ENCODE results near the gene RSU1. TPM values are rescaled to one million over a fixed set of nuclear protein-coding genes. Genes with fewer than 3 reads are reported as not detected.

The RSU1 gene
- total and polyA plus RNA-seq, 7 donors: 46.2 to 94.7 (median 62.4) TPM

DNA sequence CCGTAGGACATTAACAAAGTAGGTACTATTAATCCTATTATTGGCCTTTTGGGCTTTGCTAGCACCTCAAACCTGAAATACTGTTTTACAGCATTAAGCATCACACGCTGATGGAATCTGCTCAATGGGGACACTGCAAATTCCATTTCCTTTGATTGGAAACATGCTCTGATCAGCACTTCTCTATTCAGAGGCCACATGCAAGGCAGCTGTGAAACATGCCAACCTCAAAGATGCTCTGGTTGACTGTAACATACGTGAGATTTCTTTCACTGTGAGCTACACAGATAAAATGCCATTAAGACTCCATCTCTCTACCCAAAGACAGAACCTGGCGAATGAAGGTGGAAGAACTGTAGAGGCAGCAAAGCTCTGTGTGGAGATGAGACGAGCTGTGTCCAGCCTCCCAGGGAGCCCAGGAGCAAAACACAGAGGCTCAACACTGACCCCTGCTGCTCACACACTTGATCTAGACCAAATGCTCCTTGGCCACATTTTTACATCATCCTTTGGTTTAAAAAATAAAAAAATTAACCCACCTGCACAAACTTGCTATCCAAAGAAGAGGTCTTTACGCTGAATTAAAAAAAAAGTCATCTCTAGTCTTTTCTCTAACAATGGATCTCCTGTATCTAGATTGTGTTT, 8.0 kb downstream of the RSU1 start:
- no peaks in the 10 kb centered on the region for H3K36me3 ChIP-seq
- DNase-seq: no peak
- no peaks in the 10 kb centered on the region for H3K27me3 ChIP-seq
- no peaks in the 10 kb centered on the region for H3K9me3 ChIP-seq
- intact Hi-C loops (cut with DNase I): no loop called here
- peaks cover 0 to 4% (median 0%) of the 10 kb centered on the region in 4 donors for H3K4me1 ChIP-seq
- no peak overlapping the region for H3K4me3 ChIP-seq
- 78 to 91% methylated on average over 6 of the region's 6 CpGs for WGBS, 2 donors
- H3K27ac ChIP-seq: no peak overlapping the region
- TF ChIP-seq, protein P1, sequence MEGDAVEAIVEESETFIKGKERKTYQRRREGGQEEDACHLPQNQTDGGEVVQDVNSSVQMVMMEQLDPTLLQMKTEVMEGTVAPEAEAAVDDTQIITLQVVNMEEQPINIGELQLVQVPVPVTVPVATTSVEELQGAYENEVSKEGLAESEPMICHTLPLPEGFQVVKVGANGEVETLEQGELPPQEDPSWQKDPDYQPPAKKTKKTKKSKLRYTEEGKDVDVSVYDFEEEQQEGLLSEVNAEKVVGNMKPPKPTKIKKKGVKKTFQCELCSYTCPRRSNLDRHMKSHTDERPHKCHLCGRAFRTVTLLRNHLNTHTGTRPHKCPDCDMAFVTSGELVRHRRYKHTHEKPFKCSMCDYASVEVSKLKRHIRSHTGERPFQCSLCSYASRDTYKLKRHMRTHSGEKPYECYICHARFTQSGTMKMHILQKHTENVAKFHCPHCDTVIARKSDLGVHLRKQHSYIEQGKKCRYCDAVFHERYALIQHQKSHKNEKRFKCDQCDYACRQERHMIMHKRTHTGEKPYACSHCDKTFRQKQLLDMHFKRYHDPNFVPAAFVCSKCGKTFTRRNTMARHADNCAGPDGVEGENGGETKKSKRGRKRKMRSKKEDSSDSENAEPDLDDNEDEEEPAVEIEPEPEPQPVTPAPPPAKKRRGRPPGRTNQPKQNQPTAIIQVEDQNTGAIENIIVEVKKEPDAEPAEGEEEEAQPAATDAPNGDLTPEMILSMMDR (IDR thresholded peaks at IDR 0.05): no peak
- TF ChIP-seq EP300 (IDR thresholded peaks at IDR 0.05): no peak
- TF ChIP-seq POLR2AphosphoS5 (IDR thresholded peaks at IDR 0.05): no peak
- TF ChIP-seq POLR2A (IDR thresholded peaks at IDR 0.05): no peak

DNA sequence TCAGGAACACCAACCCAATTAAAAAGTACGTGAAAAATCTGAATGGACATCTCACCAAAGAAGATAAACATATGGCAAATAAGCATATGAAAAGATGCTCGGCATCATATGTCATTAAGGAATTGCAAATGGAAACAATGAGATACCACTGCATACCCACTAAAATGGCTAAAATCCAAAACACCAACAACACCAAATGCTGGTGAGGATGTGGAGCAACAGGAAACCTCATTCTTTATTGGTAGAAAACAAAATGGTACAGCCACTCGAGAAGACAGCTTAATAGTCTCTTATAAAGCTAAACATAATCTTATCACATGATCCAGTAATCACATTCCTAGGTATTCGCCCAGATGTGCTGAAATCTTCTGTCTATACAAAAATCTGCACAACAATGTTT, 13.1 kb downstream of the RSU1 start:
- TF ChIP-seq POLR2A (IDR thresholded peaks at IDR 0.05): no peak
- TF ChIP-seq EP300 (IDR thresholded peaks at IDR 0.05): no peak
- TF ChIP-seq, protein P1 (IDR thresholded peaks at IDR 0.05): no peak
- TF ChIP-seq POLR2AphosphoS5 (IDR thresholded peaks at IDR 0.05): no peak
- intact Hi-C loops (cut with DNase I): no loop called here
- no peak overlapping the region for H3K27ac ChIP-seq
- no peaks in the 10 kb centered on the region for H3K27me3 ChIP-seq
- no peaks in the 10 kb centered on the region for H3K4me1 ChIP-seq
- H3K36me3 ChIP-seq: no peaks in the 10 kb centered on the region
- no peak overlapping the region for H3K4me3 ChIP-seq
- 94 to 97% methylated on average over 4 of the region's 4 CpGs for whole genome bisulfite sequencing, 2 donors
- no peak for DNase-seq
- no peaks in the 10 kb centered on the region for H3K9me3 ChIP-seq

DNA sequence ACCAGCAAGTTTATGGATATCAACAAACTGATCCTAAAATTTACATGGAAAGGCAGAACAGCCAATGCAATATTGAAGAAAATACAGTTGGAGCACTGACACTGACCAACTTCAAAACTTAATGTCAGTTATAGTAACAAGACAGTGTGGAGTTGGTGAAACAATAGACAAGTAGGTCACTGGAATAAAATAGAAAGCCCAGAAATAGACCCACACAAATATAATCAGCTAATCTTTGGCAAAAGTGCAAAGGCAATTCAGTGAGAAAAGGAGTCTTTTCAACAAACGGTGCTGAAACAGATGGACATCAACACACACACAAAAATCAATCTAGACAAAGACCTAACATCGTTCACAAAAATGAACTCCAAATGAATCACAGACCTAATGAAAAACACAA, 13.8 kb downstream of the RSU1 start:
- no peak overlapping the region for H3K27ac ChIP-seq
- no peaks in the 10 kb centered on the region for H3K9me3 ChIP-seq
- H3K4me3 ChIP-seq: no peak overlapping the region
- 81 to 88% methylated on average over 2 of the region's 2 CpGs for WGBS, 2 donors
- no peaks in the 10 kb centered on the region for H3K36me3 ChIP-seq
- no peaks in the 10 kb centered on the region for H3K27me3 ChIP-seq
- intact Hi-C loops (cut with DNase I): no loop called here
- no peaks in the 10 kb centered on the region for H3K4me1 ChIP-seq
- TF ChIP-seq, protein P1 (IDR thresholded peaks at IDR 0.05): no peak
- TF ChIP-seq POLR2AphosphoS5 (IDR thresholded peaks at IDR 0.05): no peak
- TF ChIP-seq POLR2A (IDR thresholded peaks at IDR 0.05): no peak
- no peak for TF ChIP-seq EP300 (IDR thresholded peaks at IDR 0.05)
- DNase-seq: no peak

DNA sequence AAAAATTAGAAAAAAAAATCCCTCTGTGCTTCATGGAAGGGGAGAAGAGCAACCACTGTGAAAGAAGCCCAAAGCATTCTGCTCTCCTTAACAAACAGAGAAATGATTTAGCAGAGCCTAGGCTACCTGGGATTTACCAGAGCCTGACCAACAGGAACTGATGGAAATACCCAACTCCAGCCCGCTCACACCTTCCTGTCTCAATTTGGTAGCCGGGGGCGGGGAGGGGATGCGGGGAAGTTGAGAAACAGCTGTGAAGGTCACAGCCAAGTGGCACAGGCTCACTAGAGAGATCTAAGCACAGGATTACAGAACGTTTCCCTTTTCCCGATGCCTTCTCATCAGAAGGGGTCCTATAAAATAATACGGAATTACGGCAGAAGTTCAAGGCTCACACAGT, 17.6 kb downstream of the RSU1 start:
- H3K36me3 ChIP-seq: no peaks in the 10 kb centered on the region
- H3K4me1 ChIP-seq: no peaks in the 10 kb centered on the region
- WGBS, 2 donors: 84 to 91% methylated on average over 8 of the region's 8 CpGs
- no peaks in the 10 kb centered on the region for H3K9me3 ChIP-seq
- H3K27me3 ChIP-seq: no peaks in the 10 kb centered on the region
- TF ChIP-seq, protein P1 (IDR thresholded peaks at IDR 0.05): no peak
- no peak for TF ChIP-seq EP300 (IDR thresholded peaks at IDR 0.05)
- TF ChIP-seq POLR2AphosphoS5 (IDR thresholded peaks at IDR 0.05): no peak
- no peak for TF ChIP-seq POLR2A (IDR thresholded peaks at IDR 0.05)
- intact Hi-C loops (cut with DNase I): no loop called here
- H3K27ac ChIP-seq: no peak overlapping the region
- DNase-seq: no peak
- H3K4me3 ChIP-seq: no peak overlapping the region

DNA sequence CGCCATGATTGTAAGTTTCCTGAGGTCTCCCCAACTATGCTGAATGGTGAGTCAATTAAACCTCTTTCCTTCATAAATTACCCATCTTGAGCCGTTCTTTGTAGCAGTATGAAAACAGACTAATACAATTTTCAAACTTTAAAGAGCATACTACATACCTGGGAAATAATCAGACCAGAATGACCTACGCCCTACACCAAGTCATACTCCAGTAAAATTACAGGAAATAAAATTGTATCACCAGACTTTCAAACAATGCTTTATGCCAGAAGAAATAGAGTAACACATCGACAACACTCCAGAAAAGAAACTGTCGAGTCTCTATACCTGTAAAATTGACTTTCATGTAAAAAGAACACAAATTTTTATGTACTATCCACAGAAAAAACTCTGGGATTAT, 18.7 kb downstream of the RSU1 start:
- Histone ChIP-seq H3K9me3 (no peaks in the 10 kb centered on the region), H3K4me1 (no peaks in the 10 kb centered on the region), H3K27me3 (no peaks in the 10 kb centered on the region), H3K4me3 (no peak overlapping the region), H3K36me3 (no peaks in the 10 kb centered on the region), H3K27ac (no peak overlapping the region)
- no peak for DNase-seq
- intact Hi-C loops (cut with DNase I): no loop called here
- WGBS, 2 donors: 54 to 89% methylated on average over 5 of the region's 5 CpGs
- no peak for TF ChIP-seq POLR2A (IDR thresholded peaks at IDR 0.05)
- TF ChIP-seq, protein P1 (IDR thresholded peaks at IDR 0.05): no peak
- no peak for TF ChIP-seq EP300 (IDR thresholded peaks at IDR 0.05)
- no peak for TF ChIP-seq POLR2AphosphoS5 (IDR thresholded peaks at IDR 0.05)

Measured in sigmoid colon (tissue), 7 donors.